ENCODE results near the gene CARD14. TPM values are rescaled to one million over a fixed set of nuclear protein-coding genes. Genes with fewer than 3 reads are reported as not detected.

CARD14 gene
- total and polyA plus RNA-seq, 2 donors (not counting 1 experiment from before 2014, with no cell fraction given): not detected

DNA sequence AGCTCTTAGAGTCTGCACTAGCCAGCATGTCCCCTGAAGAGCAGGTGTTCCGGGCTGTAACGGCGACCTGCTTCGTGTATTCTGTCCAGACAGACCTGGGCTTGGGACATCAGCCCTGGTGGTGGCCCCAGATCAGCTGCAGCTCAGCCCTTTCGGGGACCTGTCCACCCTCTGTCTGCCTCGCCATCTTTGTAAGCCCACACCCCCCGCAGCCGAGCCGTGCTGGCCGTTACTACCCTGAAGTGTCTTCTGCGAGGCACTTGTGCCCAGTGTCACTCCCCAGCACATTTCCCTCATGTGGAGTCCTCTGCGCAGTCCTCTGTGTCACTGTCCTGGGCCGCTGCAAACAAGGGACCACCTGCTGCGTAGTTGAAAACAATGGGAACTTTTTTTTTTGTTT is 10.4 kb downstream of the CARD14 start:
- no peak for ATAC-seq (ENCODE audit: low read depth)
- Histone ChIP-seq H2AFZ (ENCODE audit: insufficient read depth, low read depth, low read length, poor library complexity, severe bottlenecking) (no peak overlapping the region), H3K9me3 (ENCODE audit: control extremely low read depth in 1 of 3, control insufficient read depth in 2 of 3, insufficient read depth in 1 of 3, low read length in 2 of 3) (no peaks in the 10 kb centered on the region), H3K4me3 (ENCODE audit: control extremely low read depth in 1 of 5, extremely low read depth in 1 of 5, insufficient read depth in 1 of 5, low read depth in 2 of 5, low read length in 4 of 5) (no peak overlapping the region), H3K4me2 (replicated peaks; ENCODE audit: low read depth, low read length, poor library complexity, severe bottlenecking) (no peak overlapping the region), H3K27me3 (replicated peaks in 1 of 4; ENCODE audit: control extremely low read depth in 1 of 4, control insufficient read depth in 3 of 4, insufficient read depth in 4 of 4, low read length in 3 of 4) (peaks cover 0 to 2% (median 0%) of the 10 kb centered on the region in 4 experiments), H3K79me2 (ENCODE audit: control insufficient read depth, insufficient read depth, low read length) (no peaks in the 10 kb centered on the region), H3K9ac (ENCODE audit: low read length) (no peak overlapping the region), H3K27ac (ENCODE audit: low read length in 2 of 2) (no peak overlapping the region), H4K20me1 (ENCODE audit: control insufficient read depth, insufficient read depth, low read length, poor library complexity, severe bottlenecking) (no peaks in the 10 kb centered on the region), H3K36me3 (replicated peaks in 1 of 2; ENCODE audit: control extremely low read depth in 1 of 2, control insufficient read depth in 1 of 2, extremely low read depth in 1 of 2, insufficient read depth in 2 of 2, low read length in 1 of 2) (no peaks in the 10 kb centered on the region), H3K4me1 (ENCODE audit: control insufficient read depth in 2 of 2, insufficient read depth in 2 of 2, low read length in 2 of 2) (no peaks in the 10 kb centered on the region)
- intact Hi-C loops (cut with micrococcal nuclease): no loop called here
- TF ChIP-seq CTCF (IDR thresholded peaks at IDR 0.05): no peak
- TF ChIP-seq EZH2 (IDR thresholded peaks at IDR 0.05; ENCODE audit: borderline replicate concordance, insufficient read depth, low read depth, low read length, poor library complexity, severe bottlenecking): no peak
- WGBS (ENCODE audit: insufficient coverage): 91% methylated on average over 14 of the region's 14 CpGs
- POLR2A ChIA-PET: no interaction called here
- CTCF ChIA-PET: no interaction called here
- no peaks in the 10 kb centered on the region for H3K9me3 Mint-ChIP-seq (ENCODE audit: insufficient read depth)
- no peak overlapping the region for H3K27ac Mint-ChIP-seq
- no peak for DNase-seq
- H3K4me1 Mint-ChIP-seq: no peaks in the 10 kb centered on the region
- peaks cover 7% of the 10 kb centered on the region for H3K27me3 Mint-ChIP-seq
- no peak overlapping the region for H3K4me3 Mint-ChIP-seq

- TF ChIP-seq EZH2 (IDR thresholded peaks at IDR 0.05; ENCODE audit: borderline replicate concordance, insufficient read depth, low read depth, low read length, poor library complexity, severe bottlenecking) (no peak), CTCF (IDR thresholded peaks at IDR 0.05) (no peak)
- DNase-seq (no peak), ATAC-seq (ENCODE audit: low read depth) (no peak)
- Histone ChIP-seq H3K36me3 (replicated peaks in 1 of 2; ENCODE audit: control extremely low read depth in 1 of 2, control insufficient read depth in 1 of 2, extremely low read depth in 1 of 2, insufficient read depth in 2 of 2, low read length in 1 of 2) (no peaks in the 10 kb centered on the region), H3K4me2 (replicated peaks; ENCODE audit: low read depth, low read length, poor library complexity, severe bottlenecking) (no peak overlapping the region), H2AFZ (ENCODE audit: insufficient read depth, low read depth, low read length, poor library complexity, severe bottlenecking) (no peak overlapping the region), H3K9me3 (ENCODE audit: control extremely low read depth in 1 of 3, control insufficient read depth in 2 of 3, insufficient read depth in 1 of 3, low read length in 2 of 3) (no peaks in the 10 kb centered on the region), H3K4me3 (ENCODE audit: control extremely low read depth in 1 of 5, extremely low read depth in 1 of 5, insufficient read depth in 1 of 5, low read depth in 2 of 5, low read length in 4 of 5) (no peak overlapping the region), H4K20me1 (ENCODE audit: control insufficient read depth, insufficient read depth, low read length, poor library complexity, severe bottlenecking) (no peaks in the 10 kb centered on the region), H3K4me1 (ENCODE audit: control insufficient read depth in 2 of 2, insufficient read depth in 2 of 2, low read length in 2 of 2) (no peaks in the 10 kb centered on the region), H3K79me2 (ENCODE audit: control insufficient read depth, insufficient read depth, low read length) (no peaks in the 10 kb centered on the region), H3K27me3 (replicated peaks in 1 of 4; ENCODE audit: control extremely low read depth in 1 of 4, control insufficient read depth in 3 of 4, insufficient read depth in 4 of 4, low read length in 3 of 4) (peaks cover 0 to 2% (median 0%) of the 10 kb centered on the region in 4 experiments), H3K27ac (ENCODE audit: low read length in 2 of 2) (no peak overlapping the region), H3K9ac (ENCODE audit: low read length) (no peak overlapping the region)
- Mint-ChIP-seq H3K4me3 (no peak overlapping the region), H3K9me3 (ENCODE audit: insufficient read depth) (no peaks in the 10 kb centered on the region), H3K27me3 (peaks cover 7% of the 10 kb centered on the region), H3K27ac (no peak overlapping the region), H3K4me1 (no peaks in the 10 kb centered on the region)
- POLR2A ChIA-PET: no interaction called here
- intact Hi-C loops (cut with micrococcal nuclease): no loop called here
- CTCF ChIA-PET: no interaction called here
- whole genome bisulfite sequencing (ENCODE audit: insufficient coverage): 85% methylated on average over 11 of the region's 17 CpGs
These were observed 11.6 kb downstream of the CARD14 start for GRCh38 chr17:80181431-80181830.

Measured in B cell (primary cell).